ENCODE measurements around the gene NR4A3. TPM values are rescaled to one million over a fixed set of nuclear protein-coding genes. Genes with fewer than 3 reads are reported as not detected.
"Not testable (repeated sequence)": the region's sequence is repeated elsewhere in the genome, so short reads cannot be mapped to it uniquely, and the experiment has no call there.

The NR4A3 gene
- total RNA-seq, 1 experiment from 2014 or later = 0.24 TPM

DNA sequence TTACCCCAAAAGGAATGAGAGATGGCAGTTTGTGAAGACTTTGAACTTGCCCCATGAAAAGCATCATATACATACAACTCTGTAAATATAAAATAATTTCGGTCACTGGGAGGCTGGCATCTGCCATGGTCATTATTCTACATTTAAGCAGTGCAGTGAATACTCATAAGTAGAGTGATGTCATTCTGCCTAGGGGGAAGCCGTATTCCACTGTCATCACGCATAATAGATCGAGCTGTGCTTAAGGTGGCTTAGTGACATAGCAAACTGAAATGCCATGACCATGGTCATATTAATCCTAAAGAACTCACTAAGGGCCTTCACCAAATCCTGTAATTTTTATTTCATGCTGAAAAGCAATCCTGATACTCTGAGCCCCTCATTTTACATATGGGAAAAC, 42.4 kb upstream of the NR4A3 start:
- no peaks in the 10 kb centered on the region for H3K79me1 ChIP-seq (ENCODE audit: insufficient read depth, low read depth, low read length, poor library complexity, severe bottlenecking)
- no CpG with 5 or more reads among the region's 4 CpGs for WGBS (ENCODE audit: extremely low coverage, insufficient read length, low lambda C conversion rate)
- H3K14ac ChIP-seq (ENCODE audit: insufficient read depth, low read length) = no peak overlapping the region
- no peak overlapping the region for H3K4me2 ChIP-seq (ENCODE audit: insufficient read depth, insufficient read length, low read length)
- H2AK5ac ChIP-seq (ENCODE audit: insufficient read length, low read length) = no peak overlapping the region
- TF ChIP-seq, protein P1, sequence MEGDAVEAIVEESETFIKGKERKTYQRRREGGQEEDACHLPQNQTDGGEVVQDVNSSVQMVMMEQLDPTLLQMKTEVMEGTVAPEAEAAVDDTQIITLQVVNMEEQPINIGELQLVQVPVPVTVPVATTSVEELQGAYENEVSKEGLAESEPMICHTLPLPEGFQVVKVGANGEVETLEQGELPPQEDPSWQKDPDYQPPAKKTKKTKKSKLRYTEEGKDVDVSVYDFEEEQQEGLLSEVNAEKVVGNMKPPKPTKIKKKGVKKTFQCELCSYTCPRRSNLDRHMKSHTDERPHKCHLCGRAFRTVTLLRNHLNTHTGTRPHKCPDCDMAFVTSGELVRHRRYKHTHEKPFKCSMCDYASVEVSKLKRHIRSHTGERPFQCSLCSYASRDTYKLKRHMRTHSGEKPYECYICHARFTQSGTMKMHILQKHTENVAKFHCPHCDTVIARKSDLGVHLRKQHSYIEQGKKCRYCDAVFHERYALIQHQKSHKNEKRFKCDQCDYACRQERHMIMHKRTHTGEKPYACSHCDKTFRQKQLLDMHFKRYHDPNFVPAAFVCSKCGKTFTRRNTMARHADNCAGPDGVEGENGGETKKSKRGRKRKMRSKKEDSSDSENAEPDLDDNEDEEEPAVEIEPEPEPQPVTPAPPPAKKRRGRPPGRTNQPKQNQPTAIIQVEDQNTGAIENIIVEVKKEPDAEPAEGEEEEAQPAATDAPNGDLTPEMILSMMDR (conservative IDR thresholded peaks at IDR 0.05) = no peak
- Mint-ChIP-seq H3K4me1 (peaks cover 15 to 21% of the 10 kb centered on the region in 2 experiments), H3K36me3 (ENCODE audit: insufficient read depth in 1 of 3, low read depth in 3 of 3) (peaks cover 0 to 4% (median 0%) of the 10 kb centered on the region in 3 experiments; a peak in 1 of 7 replicates), H3K4me3 (no peak overlapping the region), H3K9me3 (peaks cover 0 to 3% of the 10 kb centered on the region in 2 experiments; a peak in 2 of 5 replicates), H3K27ac (no peak overlapping the region; a peak in 1 of 7 replicates), H3K27me3 (ENCODE audit: low read depth) (peaks cover 2% of the 10 kb centered on the region)
- H3K4me1 ChIP-seq (ENCODE audit: insufficient read depth, low read length) = peaks cover 6% of the 10 kb centered on the region; the same call in 1 of the 2 replicates
- no peak overlapping the region for H4K8ac ChIP-seq (replicated peaks; ENCODE audit: insufficient read length, low read depth, low read length)
- no peak overlapping the region for H4K91ac ChIP-seq (ENCODE audit: insufficient read length, low read depth, low read length)
- no peaks in the 10 kb centered on the region for H3K79me2 ChIP-seq (ENCODE audit: insufficient read depth, low read length)
- no peak overlapping the region for H4K5ac ChIP-seq (ENCODE audit: insufficient read length, low read depth, low read length)
- no peak overlapping the region for H3K23ac ChIP-seq (ENCODE audit: insufficient read length, low read depth, low read length)
- H2BK5ac ChIP-seq (ENCODE audit: insufficient read length, low read length) = no peak overlapping the region
- H3K9me3 ChIP-seq (ENCODE audit: control insufficient read depth, low read depth, low read length) = no peaks in the 10 kb centered on the region
- H2AFZ ChIP-seq (ENCODE audit: low read length) = no peak overlapping the region
- no peak overlapping the region for H3K9ac ChIP-seq (ENCODE audit: extremely low read depth, insufficient read length, low read length)
- H3K27ac ChIP-seq (ENCODE audit: insufficient read length, low read depth, low read length) = no peak overlapping the region
- H2BK20ac ChIP-seq (ENCODE audit: low read depth, low read length, poor library complexity, severe bottlenecking) = no peak overlapping the region
- H3K56ac ChIP-seq (ENCODE audit: insufficient read length, low read depth, low read length) = no peak overlapping the region
- H3K23me2 ChIP-seq (ENCODE audit: insufficient read length, low read depth, low read length, poor library complexity, severe bottlenecking) = no peaks in the 10 kb centered on the region
- no peaks in the 10 kb centered on the region for H4K20me1 ChIP-seq (ENCODE audit: control insufficient read depth, insufficient read depth, insufficient read length)
- no peak overlapping the region for H3K4ac ChIP-seq (ENCODE audit: low read depth, low read length)
- no peak overlapping the region for H2BK15ac ChIP-seq (ENCODE audit: low read depth, low read length)
- no peaks in the 10 kb centered on the region for H3K27me3 ChIP-seq (ENCODE audit: insufficient read depth, low read length)
- no peak overlapping the region for H3K18ac ChIP-seq (ENCODE audit: insufficient read length, low read depth, low read length)
- no peak for DNase-seq
- no peak overlapping the region for H2BK12ac ChIP-seq (ENCODE audit: insufficient read length, low read depth, low read length)
- no peak overlapping the region for H2BK120ac ChIP-seq (ENCODE audit: low read depth, low read length, poor library complexity, severe bottlenecking)
- H3T11ph ChIP-seq (ENCODE audit: low read length) = no peak overlapping the region

DNA sequence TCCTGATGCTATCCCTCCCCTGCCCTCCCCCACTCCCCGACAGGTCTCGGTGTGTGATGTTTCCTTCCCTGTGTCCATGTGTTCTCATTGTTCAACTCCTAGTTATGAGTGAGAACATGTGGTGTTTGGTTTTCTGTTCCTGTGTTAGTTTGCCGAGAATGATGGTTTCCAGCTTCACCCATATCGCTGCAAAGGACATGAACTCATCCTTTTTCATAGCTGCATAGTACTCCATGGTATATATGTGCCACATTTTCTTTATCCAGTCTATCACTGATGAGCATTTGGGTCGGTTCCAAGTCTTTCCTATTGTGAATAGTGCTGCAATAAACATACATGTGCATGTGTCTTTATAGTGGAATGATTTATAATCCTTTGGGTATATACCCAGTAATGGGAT, 39.3 kb upstream of the NR4A3 start:
- H3K79me2 ChIP-seq (ENCODE audit: insufficient read depth, low read length); H4K91ac ChIP-seq (ENCODE audit: insufficient read length, low read depth, low read length); H2AFZ ChIP-seq (ENCODE audit: low read length); DNase-seq; H4K8ac ChIP-seq (replicated peaks; ENCODE audit: insufficient read length, low read depth, low read length); H2BK15ac ChIP-seq (ENCODE audit: low read depth, low read length); H3K23ac ChIP-seq (ENCODE audit: insufficient read length, low read depth, low read length); H4K20me1 ChIP-seq (ENCODE audit: control insufficient read depth, insufficient read depth, insufficient read length); H3K4me2 ChIP-seq (ENCODE audit: insufficient read depth, insufficient read length, low read length); H3K36me3 Mint-ChIP-seq (ENCODE audit: insufficient read depth in 1 of 3, low read depth in 3 of 3); H2BK120ac ChIP-seq (ENCODE audit: low read depth, low read length, poor library complexity, severe bottlenecking); H3K14ac ChIP-seq (ENCODE audit: insufficient read depth, low read length); H3K56ac ChIP-seq (ENCODE audit: insufficient read length, low read depth, low read length); H3K23me2 ChIP-seq (ENCODE audit: insufficient read length, low read depth, low read length, poor library complexity, severe bottlenecking); H3K27me3 ChIP-seq (ENCODE audit: insufficient read depth, low read length); H3K27me3 Mint-ChIP-seq (ENCODE audit: low read depth); H3K27ac ChIP-seq (ENCODE audit: insufficient read length, low read depth, low read length); H4K5ac ChIP-seq (ENCODE audit: insufficient read length, low read depth, low read length); H2BK12ac ChIP-seq (ENCODE audit: insufficient read length, low read depth, low read length); H3K4me3 Mint-ChIP-seq; H3K18ac ChIP-seq (ENCODE audit: insufficient read length, low read depth, low read length); H2BK5ac ChIP-seq (ENCODE audit: insufficient read length, low read length); H3K9me3 Mint-ChIP-seq; H2AK5ac ChIP-seq (ENCODE audit: insufficient read length, low read length); H3K4ac ChIP-seq (ENCODE audit: low read depth, low read length); H3T11ph ChIP-seq (ENCODE audit: low read length); H3K9me3 ChIP-seq (ENCODE audit: control insufficient read depth, low read depth, low read length); H2BK20ac ChIP-seq (ENCODE audit: low read depth, low read length, poor library complexity, severe bottlenecking); H3K27ac Mint-ChIP-seq; H3K9ac ChIP-seq (ENCODE audit: extremely low read depth, insufficient read length, low read length); H3K79me1 ChIP-seq (ENCODE audit: insufficient read depth, low read depth, low read length, poor library complexity, severe bottlenecking): not testable (repeated sequence)
- H3K4me1 Mint-ChIP-seq = peaks cover 37 to 45% of the 10 kb centered on the region in 2 experiments
- WGBS (ENCODE audit: extremely low coverage, insufficient read length, low lambda C conversion rate) = no CpG with 5 or more reads among the region's 5 CpGs
- H3K4me1 ChIP-seq (ENCODE audit: insufficient read depth, low read length) = peaks cover 14% of the 10 kb centered on the region

Measured in H9 (cell line).